Ammon's horn (tissue), 1 donor: ENCODE results near the gene FBLN7.

ENCODE experiments used
- DNase-seq: peaks from one replicate; pipeline ENCODE4 v3.0.0-alpha.2; 2016; ENCODE audit warnings: low spot score

Gene FBLN7

DNA sequence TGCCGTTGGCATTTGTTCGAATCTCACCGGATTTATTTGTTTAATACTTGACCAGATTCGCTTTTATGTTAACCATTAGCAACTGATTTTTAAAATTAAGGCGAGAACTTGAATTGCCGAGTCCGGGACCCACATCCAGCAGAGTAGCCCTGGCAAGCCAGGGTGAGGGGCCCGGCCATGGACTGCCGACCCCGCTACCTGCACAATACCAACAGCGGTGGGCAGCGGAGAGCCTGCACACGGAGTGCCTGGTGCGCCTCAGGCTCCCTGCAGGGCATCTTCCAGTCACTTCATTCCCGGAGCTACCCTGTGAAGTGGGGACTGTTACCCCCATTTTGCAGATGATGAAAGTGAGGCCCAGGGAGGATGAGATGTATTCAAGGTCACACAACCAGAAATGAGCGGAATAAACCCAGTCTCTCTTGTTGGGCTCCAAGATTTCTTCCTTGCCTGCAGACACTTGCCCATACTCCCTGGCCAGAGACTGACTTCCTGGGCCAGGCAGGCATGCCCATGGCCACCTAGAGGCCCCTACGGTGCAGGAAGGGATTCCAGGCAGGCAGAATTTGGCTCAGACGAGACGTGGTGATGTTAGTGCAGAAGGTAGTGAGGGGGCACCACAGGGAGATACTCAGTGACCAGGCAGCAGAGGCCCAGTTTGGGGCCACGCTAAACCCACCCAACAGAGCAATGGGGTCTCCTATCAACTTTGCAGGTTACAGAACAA lies 2.9 kb downstream of the FBLN7 start:
- DNase-seq, result no peak

DNA sequence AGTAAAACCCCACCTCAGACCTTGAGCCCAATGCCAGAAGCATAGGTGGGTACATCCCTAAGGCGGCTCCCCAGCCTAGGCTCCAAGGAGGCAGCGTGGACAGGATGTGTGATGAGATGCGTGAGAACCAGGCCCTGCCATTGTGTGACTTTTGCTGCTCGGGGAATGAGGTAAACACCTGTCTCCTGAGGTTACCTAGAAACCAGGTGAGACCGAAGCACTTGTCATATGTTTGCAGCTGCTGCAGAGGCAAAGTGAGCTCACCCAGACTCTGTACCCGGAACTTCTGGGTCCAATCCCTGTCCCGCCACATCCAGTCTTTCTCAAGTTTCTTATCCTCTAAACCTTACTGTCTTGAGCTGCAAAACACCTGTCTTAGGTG lies 3.4 kb downstream of the FBLN7 start:
- no peak for DNase-seq

DNA sequence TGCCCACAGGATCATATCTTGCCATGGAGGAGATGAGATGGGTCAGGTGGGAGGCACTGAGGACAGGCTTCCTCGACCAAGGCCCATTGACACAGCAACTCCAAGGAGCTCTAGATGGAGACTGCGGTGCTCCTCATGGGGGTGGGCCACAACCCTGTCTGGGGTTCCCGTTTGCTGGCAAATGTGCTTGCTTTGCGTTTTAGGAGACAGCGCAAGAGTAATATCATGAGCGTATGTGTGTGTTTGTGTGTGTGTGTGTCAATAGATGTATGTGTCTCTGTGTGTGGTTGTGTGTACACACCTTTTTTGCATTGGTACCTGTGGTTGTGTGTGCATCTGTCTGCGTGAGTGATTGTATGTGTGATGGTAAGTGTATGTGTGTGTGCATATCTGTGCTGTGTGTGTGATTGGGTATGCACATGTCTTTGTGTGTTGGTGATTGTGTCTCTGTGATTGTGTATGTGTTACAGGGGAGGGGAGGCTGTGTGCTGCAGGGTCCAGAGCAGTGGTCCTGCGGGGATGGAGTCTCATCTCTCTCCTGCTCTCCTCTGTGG lies 4.4 kb downstream of the FBLN7 start:
- no peak for DNase-seq

DNA sequence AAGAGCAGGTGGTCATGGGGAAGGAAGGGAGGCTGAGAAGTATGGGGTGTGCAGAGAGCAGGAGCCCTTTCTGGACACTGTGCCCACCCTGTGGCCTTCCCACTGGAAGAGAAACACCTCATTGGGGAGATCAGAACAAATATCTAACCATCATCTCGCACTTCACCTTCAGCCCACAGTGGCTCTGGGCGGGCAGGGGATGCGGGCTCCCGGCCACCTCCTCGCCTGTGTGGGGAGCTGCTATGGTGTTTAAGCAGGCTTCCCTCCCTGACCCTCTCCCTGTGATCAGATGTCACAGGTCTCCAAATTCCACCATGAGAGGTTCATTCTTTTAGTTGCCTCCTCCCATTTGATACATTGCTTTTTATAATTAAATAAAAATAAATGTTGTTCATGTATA lies 5.0 kb downstream of the FBLN7 start:
- no peak for DNase-seq

DNA sequence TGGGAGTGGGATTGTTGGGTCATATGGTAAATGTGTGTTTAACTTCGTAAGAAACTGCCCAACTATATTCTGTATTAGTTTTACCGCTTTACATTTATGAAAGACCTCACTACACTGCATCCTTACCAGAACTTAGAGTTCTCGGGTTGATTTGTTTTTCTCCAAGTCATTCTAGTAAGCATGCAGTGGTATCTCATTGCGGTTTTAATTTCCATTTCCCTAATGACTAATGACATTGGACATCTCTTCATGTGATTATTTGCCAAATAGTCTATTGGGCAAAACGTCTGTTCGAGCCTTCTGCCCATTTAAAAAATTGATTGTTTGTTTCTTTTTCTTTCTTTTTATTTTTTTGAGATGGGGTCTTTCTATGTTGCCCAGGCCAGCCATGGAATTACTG lies 6.8 kb downstream of the FBLN7 start:
- DNase-seq, result no peak

DNA sequence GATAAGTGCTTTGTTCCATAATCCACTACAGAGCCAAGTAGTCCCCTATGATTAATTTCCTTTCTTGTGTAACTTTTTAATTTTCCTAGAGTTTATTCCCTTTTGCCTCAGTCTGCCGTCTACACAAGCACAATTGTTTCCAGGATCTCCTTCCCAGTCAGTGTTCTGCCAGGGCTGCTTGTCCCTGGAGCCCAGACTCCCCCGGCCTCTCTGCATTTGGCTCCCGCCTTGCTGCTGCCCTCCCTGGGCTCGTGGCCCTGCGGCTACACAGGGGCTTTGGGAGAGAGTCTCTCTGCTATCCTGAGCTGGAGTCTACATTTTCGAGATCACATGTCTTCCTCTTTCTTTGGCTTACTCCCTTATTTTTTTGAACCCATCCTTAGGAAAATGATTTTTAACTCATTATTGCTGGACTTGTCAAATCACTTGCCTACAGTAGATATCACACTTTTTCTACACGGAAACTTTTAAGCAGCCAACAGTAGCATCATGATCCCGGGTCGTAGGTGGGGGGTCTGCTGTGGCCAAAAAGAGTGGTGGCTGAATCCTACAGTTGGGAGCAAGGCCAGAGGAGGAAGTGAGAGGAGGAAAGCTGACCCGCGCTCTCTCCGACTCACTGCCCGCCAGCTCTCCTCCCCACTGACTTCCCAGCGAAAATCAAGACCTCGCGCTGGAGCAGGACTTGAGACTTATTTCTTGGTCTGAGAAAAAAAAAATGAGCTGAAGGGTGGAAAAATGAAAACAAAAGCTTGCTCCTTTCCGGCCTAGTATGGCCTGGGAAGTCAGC lies 9.4 kb downstream of the FBLN7 start:
- no peak for DNase-seq

DNA sequence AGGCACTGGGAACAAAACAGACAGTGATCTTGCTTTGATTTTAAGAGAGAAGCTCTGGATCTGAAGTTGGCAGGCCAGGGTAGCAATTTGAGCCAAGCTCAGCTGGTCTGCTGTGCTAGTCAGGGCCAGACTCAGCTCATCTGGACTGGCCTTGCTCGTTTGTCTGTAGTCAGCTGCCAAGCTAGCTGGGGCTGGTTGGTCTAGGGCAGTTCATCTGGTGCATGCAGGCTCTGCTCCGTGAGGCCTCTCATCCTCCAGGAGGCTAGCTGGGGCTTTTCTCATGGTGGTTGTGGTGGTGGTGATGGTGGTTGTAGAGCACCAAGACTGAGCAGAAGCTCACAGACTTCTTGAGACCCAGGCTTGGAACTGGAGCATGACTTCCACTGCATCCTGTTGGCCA lies 10.3 kb downstream of the FBLN7 start:
- no peak for DNase-seq

DNA sequence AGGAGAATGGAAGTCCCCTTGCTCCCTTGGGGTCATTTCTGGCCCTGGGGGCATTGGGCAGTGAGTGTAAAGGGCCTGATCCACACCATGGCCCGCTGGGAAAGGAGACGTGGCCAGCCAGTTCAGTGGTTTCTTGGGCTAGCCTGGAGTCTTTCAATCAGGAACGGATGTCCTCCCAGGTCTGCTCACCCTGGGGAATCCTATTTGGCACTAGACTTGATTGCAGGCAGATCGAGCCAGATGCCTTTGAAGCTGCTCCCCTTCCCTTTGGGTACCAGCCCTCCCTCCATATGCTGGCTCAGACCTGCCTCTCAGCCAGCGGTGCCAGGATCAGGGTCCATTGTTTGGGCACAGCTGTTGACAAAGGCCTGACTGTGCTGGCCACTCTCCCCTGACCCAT lies 11.0 kb downstream of the FBLN7 start:
- no peak for DNase-seq

DNA sequence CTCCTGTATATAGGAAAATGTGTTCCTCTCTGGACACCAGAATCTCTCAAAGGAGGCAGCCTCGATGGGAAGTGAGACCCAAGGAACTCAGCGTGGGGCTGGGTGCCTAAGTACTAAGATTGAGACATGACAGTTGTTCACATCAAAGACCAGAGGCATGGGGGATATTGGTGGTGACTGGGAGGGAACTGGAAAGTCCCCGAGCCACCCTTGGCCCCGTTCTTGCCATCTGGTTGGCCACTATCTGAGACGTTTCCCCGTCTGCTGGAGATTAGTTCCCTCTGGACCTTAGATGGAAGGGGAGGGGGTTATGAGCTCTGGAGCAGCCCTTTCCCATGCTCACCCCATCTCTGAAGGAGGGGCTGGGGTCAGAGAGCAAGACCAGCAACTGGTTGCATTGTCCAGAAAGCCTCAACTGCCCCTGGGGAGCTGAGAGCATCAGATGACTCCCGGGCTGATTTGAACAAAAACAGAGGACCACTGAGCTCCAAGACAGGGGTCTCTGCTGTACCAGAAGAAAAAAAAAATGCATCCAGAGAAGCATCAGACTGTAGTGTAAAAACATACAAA lies 11.8 kb downstream of the FBLN7 start:
- no peak for DNase-seq

DNA sequence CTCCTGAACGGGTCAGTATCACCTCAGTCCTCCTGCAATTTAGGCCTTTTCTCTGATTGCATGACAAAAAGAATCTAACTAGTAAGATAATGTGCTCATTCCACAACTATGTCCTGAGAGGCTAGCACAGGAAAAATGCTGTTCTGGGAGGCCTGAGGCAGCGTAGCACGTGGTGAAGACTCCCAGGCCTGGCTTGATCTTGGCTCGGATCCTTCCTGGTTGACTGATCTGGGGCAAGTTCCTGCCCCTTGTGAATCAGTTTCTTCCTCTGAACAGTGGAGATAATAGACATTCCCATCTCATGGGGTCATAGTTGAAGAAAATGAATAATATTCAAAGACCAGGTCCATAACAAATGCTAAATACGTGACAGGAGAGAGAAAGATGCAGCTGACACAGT lies 12.3 kb downstream of the FBLN7 start:
- DNase-seq, result no peak

DNA sequence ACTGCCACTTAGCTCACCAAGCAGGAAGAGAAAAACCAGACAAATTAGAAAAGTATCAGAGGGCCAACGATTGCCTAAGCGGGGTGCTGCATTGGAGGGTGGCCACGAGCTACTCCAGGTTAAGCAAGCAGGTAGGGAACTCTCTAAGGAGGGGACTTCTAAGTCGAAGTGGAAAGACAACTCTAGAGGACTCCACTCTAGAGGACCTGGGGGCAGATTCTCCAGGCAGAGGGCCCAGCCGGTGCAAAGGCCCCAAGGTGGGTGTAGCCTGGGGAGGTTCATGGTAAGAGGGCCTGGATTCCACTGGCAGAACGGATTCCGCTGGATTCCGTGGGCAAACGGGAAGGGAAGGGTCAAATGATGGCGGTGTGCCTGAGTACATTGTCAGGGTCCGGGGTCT lies 12.7 kb downstream of the FBLN7 start:
- DNase-seq, result no peak

DNA sequence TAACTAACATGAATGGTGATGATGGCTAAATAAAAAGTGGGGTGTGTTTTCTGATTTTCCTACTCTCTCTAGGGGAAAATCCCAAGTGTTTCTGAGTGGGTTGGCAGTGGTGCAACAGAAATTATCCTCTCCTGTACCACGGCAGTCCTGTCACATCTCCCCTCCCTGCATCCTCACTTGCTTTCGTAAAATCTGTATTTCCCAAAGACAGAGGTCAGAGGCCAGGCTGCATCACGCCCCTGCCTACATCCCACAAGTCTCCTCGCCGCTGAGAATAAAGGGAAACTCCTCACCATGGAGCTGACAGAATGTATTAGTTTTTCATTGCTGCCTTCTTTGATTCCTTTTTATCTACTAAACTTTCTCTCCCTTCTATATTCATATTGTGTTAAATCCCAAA lies 13.1 kb downstream of the FBLN7 start:
- DNase-seq, result no peak

DNA sequence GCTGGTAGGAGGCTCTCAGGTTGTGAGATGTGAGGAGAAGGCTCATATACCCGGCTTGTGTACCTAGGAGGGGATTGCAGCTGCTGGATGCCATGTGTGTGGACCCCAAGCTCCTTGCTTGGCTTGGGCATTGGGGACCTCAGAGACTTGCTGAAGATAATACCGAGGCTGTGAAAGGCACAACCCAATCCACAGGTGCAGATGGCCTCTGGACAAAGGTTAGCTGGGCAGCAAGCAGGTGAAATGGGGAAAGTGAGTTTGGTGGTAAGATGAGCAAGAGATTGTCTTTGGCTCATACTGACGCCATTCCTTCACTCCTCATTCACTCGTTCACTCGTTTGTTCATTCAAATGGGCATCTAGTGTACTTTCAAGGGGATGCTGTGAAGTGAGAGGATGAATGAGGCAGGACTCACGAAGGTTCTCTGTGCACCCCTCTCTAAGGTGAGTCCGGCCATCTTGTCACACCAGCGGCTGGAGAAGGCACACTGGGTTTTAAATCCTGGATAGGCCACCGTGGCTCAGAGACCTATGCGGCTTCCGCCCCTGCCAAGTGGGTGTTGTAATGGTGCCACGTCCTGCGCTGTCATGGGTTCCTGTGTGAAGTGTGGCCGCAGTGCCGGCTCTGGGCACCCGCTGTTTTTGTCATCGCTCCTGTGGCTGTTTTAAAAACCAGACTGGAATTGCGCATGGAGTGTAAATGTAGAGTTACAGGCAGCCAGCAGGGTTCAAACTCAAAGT lies 13.7 kb downstream of the FBLN7 start:
- no peak for DNase-seq

DNA sequence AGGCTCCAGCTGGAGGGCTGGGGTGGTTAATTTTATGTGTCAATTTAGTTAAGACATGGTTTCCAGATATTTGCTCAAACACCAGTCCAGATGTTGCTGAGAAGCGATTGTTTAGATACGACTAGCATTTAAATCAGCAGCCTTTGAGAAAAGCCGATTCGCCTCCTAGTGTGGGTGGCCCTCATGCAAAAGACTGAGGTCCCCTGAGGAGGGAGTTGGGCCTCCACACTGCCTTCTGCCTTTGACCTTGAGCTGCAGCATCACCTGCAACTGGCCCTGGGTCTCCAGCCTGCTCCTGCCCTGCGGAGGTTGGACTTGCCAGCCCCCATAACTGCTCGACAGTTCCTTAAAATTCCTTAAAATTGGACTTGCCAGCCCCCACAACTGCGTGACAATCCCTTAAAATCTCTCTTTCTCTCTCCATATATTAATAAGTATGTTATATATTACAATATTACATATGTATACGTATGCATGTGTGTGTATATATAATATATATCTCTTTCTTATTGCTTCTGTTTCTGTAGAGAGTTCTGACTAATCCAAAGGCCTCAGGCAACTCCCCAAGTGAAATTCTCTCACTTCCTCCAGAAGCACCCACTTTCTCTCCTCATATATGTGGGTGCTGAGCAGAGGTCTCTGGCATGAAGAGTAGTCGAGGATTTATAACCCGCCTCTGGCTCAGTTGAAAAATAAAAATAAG lies 14.4 kb downstream of the FBLN7 start:
- DNase-seq, result no peak

DNA sequence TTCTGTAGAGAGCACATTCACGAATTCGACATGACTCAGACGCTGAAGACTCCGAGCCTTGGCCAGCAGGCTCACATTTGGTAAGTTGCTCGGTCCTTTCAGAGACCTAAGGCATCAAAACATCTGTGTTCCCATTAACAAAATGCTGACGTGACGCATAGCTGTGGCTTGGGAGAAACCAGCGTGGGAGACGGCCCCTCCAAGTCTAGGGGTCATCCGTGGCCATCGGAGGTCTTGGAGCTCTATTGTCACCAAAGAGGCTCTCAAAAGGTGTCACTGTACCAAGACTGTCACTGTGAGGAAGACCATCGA lies 14.9 kb downstream of the FBLN7 start:
- no peak for DNase-seq

DNA sequence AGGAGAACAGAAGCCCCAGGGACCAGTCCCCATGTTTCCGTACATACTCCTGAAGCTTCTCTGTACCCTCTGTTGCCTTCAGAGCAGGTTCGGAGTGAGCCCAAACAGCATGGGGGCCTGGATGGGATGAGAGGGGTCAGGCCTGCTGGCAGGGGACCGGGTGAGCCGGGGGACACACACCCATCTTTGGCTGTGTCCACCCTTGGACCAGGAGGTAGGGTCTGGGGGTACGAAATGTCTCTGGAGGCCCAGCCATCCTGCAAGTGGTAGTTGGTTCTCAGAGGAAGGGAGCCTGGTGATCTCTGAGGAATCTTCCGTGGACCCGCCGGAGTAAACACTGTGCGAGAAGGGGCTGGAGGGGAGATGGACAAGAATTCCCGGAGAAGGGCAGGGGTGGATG lies 15.3 kb downstream of the FBLN7 start:
- DNase-seq, result no peak

DNA sequence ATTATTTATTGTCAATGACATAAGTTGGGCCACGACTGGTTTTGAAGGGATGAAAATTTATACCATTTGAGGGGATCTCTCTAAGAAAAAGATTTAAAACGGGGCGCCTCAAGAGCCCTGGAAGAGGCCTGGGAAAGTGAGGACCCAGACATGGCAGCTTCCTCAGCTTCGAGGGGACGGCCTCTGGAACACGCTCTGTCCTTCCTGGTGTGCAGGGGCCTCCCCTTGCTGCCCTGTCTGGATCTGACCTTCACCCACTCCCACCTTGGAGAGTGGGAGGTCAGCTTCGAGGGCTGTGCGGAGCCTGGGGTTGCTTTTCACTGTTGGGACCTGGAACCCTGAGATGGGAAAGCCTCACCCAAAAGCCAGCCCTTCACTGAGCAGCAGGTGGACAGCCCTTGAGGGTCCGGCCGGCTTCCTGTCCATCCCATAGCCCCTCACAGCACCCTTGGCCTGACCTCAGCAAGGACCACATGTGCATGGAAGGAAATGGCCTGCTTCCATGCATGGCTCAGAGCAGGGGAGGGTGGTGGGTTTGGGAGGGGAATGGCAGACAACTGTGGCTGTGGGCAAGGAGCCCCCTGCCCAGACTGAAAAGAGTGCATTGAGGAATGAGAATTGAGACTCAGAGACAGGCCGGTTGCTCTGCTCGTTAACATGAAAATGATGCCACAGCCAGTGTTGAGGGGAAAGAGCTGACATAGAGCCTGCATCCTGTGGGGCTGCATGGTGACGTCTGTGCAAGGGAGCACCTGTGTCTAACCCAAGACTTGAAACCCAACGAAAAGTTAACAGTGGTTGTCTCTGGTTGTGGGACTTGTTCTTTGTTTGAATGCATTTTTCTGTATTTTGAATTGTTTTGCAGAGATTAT lies 16.3 kb downstream of the FBLN7 start:
- no peak for DNase-seq

DNA sequence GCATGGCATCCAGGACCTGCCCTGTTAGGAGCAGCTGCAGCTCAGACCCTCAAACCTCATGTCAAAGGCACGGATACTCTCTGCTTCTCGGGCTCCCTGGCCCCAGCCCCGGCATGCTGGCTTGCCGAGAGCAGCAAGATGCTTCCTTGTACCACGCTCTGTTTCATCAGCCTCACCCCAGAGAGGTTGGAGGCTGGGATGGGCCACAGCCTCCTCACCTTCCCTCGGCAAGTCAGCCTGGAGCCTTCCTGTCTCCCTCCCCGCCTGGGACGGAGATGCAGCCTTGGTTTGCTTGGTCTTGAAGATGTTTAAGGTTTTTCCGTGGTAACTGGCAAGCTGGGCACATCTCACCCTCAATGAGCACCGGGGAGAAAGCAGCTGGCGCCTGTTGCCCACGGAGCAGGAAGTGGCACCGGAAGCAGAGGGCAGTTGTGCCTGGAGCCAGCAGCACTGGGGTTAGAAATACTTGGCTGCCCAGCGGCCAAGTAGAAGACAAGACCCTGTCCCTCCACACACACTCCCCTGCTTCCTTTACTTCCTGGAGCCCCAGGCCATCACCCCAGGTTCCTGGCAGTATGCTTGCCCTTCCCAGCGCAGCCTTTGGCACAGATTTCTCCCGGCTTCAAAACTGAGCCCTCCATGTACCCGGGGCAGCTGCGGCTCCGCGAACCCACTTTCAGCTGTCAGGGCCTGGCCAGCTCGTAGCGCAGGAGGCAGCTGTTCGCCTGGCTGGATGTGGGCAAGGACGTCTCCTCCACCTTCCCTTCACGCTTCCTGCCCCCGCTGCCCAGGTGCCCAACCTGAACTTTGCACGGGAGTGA lies 17.4 kb downstream of the FBLN7 start:
- DNase-seq, result no peak

DNA sequence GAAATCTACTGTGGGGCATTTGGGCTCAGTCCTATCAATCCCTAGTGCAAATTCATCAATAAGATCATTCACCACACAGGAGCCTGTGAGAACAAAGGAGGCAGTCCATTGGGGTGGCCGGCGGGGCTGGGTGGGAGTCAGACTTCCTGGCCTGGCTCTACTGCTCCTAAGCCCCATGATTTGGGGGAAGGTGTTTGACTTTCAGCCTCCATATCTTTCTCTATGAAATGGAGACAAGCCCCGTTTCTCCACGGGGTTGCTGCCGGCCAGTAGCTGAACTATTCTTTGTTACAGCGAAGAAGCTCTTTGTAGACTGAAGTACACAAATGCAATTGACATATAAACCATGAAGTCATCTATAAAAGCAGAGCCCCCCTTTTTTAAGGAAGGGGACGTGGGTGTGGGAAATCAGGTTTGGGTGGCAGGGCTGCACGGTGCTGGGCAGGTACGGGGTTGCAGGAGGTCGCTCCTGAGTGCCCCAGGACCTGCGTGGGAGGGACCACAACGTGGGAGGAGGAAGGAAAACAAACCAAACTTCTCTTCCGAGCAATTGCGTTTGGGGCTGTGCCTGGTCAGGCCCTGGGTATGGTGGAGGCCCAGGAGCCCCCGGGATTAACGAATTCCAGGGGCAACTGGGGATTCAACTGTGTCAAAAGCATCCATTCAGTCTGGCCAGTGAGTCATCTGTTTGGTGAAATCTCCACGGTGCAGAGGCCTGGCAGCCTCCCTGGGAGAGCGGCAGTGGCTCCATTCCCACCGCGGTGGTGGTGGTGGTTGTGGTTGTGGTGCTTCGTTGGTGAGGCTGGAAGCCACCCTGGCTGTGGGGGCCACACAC lies 18.2 kb downstream of the FBLN7 start:
- no peak for DNase-seq
